Loucy (cell line): ENCODE data around the gene SLC1A4.

Source experiments
- H2AFZ ChIP-seq: fragments of 200-600 bp; sonication (generic); 2 replicates; pipeline ENCODE4 v1.6.0; 2016; ENCODE audit warnings: antibody characterized with exemption, mild to moderate bottlenecking, low read length, moderate library complexity
- H3F3A ChIP-seq: fragments of 200-600 bp; 2 replicates; pipeline ENCODE4 v1.6.0; 2016; ENCODE audit warnings: antibody characterized with exemption, low read depth, mild to moderate bottlenecking
- H3K27me3 ChIP-seq: fragments of 200-600 bp; sonication (generic); 2 replicates; pipeline ENCODE4 v1.6.1; 2014; ENCODE audit warnings: low read length, mild to moderate bottlenecking; ENCODE audit not compliant: insufficient read depth, poor library complexity, severe bottlenecking
- H3K36me3 ChIP-seq: fragments of 200-600 bp; sonication (generic); 2 replicates; pipeline ENCODE4 v1.6.1; 2016; ENCODE audit warnings: low read length; ENCODE audit not compliant: insufficient read depth
- H3K4me1 ChIP-seq: fragments of 200-600 bp; sonication (generic); 2 replicates; pipeline ENCODE4 v1.5.1; 2014; ENCODE audit warnings: low read length, mild to moderate bottlenecking; ENCODE audit not compliant: insufficient read depth, poor library complexity, severe bottlenecking
- H3K4me2 ChIP-seq: fragments of 200-600 bp; sonication (generic); 2 replicates; pipeline ENCODE4 v1.6.0; 2014; ENCODE audit warnings: antibody characterized with exemption, low read length, low read depth, mild to moderate bottlenecking; ENCODE audit not compliant: poor library complexity, severe bottlenecking
- H3K4me3 ChIP-seq: fragments of 200-600 bp; sonication (generic); 2 replicates; pipeline ENCODE4 v1.5.1; 2014; ENCODE audit warnings: low read length, mild to moderate bottlenecking, mixed read lengths; ENCODE audit not compliant: poor library complexity, severe bottlenecking
- H3K79me2 ChIP-seq: fragments of 200-600 bp; sonication (generic); 2 replicates; pipeline ENCODE4 v1.6.1; 2014; ENCODE audit warnings: low read length; ENCODE audit not compliant: insufficient read depth
- H3K9ac ChIP-seq: fragments of 200-600 bp; sonication (generic); 2 replicates; pipeline ENCODE4 v1.6.0; 2014; ENCODE audit warnings: mild to moderate bottlenecking, low read depth, low read length, moderate library complexity; ENCODE audit not compliant: poor library complexity, severe bottlenecking
- H3K9me2 ChIP-seq: fragments of 200-600 bp; sonication (generic); replicated peaks from 2 replicates; pipeline ENCODE4 v1.6.1; 2016; ENCODE audit warnings: low read depth, low read length, mixed read lengths
- H3K9me3 ChIP-seq: fragments of 200-600 bp; sonication (generic); 2 replicates; pipeline ENCODE4 v1.6.1; 2014; ENCODE audit warnings: mild to moderate bottlenecking, antibody characterized with exemption, low read length, low read depth; ENCODE audit not compliant: insufficient read depth
- H4K20me1 ChIP-seq: fragments of 200-600 bp; sonication (generic); 2 replicates; pipeline ENCODE4 v1.6.0; 2014; ENCODE audit warnings: antibody characterized with exemption, low read length, mild to moderate bottlenecking; ENCODE audit not compliant: insufficient read depth, poor library complexity, severe bottlenecking
- EZH2phosphoT487 ChIP-seq: fragments of 200-600 bp; IDR thresholded peaks from 2 replicates; pipeline ENCODE4 v1.6.1; 2018; ENCODE audit warnings: antibody characterized with exemption, mild to moderate bottlenecking, moderate library complexity, borderline replicate concordance
- TF ChIP-seq, protein P1 (sequence below): fragments of 200-600 bp; sonication (generic); conservative IDR thresholded peaks from 2 replicates; pipeline ENCODE4 v1.5.1; 2014; ENCODE audit warnings: mild to moderate bottlenecking, antibody characterized with exemption, low read length

SLC1A4 gene

DNA sequence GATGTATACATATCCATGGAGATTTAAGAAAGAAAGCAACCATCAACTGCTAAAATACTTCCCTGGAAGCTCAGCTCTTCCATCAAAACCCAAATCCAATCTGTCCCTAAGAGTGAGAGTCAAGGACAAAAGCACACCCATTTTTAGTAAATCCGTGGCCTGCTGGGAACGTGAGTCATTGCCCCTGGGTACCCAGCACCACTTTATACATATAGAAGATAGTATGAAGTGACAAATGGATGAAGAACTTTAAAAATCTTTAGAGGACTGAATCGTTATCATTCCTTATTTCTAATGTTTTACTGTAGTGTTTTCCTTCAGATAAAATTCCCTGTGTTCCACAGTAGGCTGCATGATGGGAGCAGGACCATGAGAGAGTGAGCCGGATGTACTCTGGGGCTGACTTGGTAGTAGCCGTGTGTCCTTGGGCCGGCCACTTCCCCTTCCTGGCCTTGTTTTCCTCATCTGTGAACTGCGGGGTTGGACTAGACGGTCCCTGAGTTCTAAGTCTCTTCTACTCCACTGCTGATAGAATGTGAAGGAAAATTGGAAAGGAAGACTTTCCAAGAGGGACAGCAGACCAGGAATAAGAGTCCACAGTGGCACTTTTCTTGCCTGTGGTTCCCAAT, 38.5 kb downstream of the SLC1A4 start:
- TF ChIP-seq, protein P1, sequence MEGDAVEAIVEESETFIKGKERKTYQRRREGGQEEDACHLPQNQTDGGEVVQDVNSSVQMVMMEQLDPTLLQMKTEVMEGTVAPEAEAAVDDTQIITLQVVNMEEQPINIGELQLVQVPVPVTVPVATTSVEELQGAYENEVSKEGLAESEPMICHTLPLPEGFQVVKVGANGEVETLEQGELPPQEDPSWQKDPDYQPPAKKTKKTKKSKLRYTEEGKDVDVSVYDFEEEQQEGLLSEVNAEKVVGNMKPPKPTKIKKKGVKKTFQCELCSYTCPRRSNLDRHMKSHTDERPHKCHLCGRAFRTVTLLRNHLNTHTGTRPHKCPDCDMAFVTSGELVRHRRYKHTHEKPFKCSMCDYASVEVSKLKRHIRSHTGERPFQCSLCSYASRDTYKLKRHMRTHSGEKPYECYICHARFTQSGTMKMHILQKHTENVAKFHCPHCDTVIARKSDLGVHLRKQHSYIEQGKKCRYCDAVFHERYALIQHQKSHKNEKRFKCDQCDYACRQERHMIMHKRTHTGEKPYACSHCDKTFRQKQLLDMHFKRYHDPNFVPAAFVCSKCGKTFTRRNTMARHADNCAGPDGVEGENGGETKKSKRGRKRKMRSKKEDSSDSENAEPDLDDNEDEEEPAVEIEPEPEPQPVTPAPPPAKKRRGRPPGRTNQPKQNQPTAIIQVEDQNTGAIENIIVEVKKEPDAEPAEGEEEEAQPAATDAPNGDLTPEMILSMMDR = no peak
- TF ChIP-seq EZH2phosphoT487 = no peak
- Histone ChIP-seq H2AFZ (no peak overlapping the region), H3K9me2 (no peaks in the 10 kb centered on the region), H3K79me2 (no peaks in the 10 kb centered on the region), H3K4me2 (no peak overlapping the region), H3K4me3 (no peak overlapping the region), H3K9ac (no peak overlapping the region), H3K36me3 (peaks cover 4% of the 10 kb centered on the region; the same call in 1 of the 2 replicates), H3K27me3 (no peaks in the 10 kb centered on the region), H3F3A (no peaks in the 10 kb centered on the region), H3K4me1 (peaks cover 17% of the 10 kb centered on the region), H3K9me3 (no peaks in the 10 kb centered on the region), H4K20me1 (no peaks in the 10 kb centered on the region)

DNA sequence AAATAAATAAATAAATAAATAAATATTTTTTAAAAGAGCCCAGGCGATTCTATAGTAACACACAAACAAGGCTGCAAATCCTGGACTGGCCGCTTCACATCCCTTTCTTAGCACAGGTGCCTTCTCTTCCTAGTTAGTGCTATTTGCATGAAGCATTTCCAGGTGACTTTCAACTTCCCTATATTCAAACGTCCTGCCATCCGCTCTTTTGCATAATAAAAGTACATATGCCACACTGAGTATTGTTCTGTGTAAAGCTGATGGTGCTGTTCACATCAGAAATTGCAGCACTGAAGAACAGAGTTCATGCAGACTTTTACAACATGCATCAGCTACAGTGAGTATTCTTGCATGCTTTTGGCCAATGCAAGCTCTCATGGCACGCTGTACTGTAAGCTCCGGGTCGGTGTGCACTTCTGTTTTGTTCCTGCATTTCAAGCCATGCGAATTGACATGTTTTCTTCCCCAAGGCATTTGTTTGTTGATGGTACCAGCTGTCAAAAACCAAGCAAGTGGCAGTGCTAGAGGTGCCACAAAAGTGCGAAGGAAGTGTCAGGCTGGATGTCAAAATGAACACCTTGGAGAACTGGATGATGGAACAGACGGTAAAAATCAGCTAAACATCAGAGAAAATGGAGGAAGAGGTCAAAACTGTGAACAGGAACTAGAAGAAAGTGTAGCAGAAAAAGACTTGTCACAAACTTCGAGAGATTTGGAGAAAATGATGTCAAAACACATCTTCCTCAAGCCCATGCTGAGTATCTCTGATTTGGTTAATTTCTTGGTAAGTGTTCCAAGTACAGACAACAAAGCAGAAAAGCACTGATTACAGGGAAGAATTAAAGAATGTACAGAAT, 41.5 kb downstream of the SLC1A4 start:
- no peaks in the 10 kb centered on the region for H3K36me3 ChIP-seq
- H2AFZ ChIP-seq = no peak overlapping the region
- peaks cover 17% of the 10 kb centered on the region for H3K4me1 ChIP-seq
- no peaks in the 10 kb centered on the region for H3K9me2 ChIP-seq
- no peak for TF ChIP-seq EZH2phosphoT487
- TF ChIP-seq, protein P1 = no peak
- no peaks in the 10 kb centered on the region for H3K9me3 ChIP-seq
- no peaks in the 10 kb centered on the region for H3K79me2 ChIP-seq
- no peaks in the 10 kb centered on the region for H4K20me1 ChIP-seq
- H3K4me2 ChIP-seq = peak overlapping the region; percentile 14
- no peaks in the 10 kb centered on the region for H3K27me3 ChIP-seq
- no peak overlapping the region for H3K4me3 ChIP-seq
- H3F3A ChIP-seq = no peaks in the 10 kb centered on the region
- no peak overlapping the region for H3K9ac ChIP-seq

DNA sequence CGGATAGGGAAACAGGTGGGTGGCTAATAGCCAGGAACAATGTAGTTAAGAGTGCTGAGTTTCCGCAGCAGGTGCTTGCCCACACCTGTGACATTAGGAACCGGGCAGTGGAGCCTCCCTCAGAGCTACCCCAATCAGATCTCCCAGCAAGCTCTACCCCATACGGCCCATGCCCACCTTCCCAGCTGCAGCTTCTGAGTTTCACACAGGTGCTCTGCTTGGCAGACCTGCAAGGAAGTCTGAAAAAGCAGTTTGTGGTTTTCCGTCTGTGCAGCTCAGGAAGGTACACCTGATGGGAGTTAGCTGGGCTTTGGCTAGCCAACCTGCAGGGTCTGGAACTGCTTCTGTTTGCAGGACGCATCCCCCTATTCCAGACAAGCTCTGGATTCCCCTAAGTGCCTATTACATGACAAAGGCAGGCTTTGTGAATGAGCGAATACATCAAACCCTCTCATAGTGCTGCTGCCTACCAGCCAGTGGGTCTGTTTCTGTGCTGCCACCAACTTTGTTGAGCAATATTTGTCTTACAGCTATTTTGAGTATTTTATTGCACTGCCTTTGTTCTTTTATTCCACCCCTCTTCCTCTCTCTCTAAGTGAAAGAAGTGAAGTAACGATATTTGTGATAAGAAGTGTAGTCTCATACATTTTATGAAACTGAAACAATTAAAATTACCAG, 42.3 kb downstream of the SLC1A4 start:
- no peak overlapping the region for H2AFZ ChIP-seq
- no peaks in the 10 kb centered on the region for H3K36me3 ChIP-seq
- H3K4me2 ChIP-seq = peak overlapping the region; percentile 14
- H3K9me2 ChIP-seq = no peaks in the 10 kb centered on the region
- no peaks in the 10 kb centered on the region for H3F3A ChIP-seq
- H3K4me3 ChIP-seq = no peak overlapping the region
- no peak overlapping the region for H3K9ac ChIP-seq
- no peaks in the 10 kb centered on the region for H3K9me3 ChIP-seq
- H3K27me3 ChIP-seq = no peaks in the 10 kb centered on the region
- H4K20me1 ChIP-seq = no peaks in the 10 kb centered on the region
- TF ChIP-seq EZH2phosphoT487 = no peak
- TF ChIP-seq, protein P1 = no peak
- H3K79me2 ChIP-seq = no peaks in the 10 kb centered on the region
- peaks cover 17% of the 10 kb centered on the region for H3K4me1 ChIP-seq
